ENCODE measurements around the gene PKN2.
A peak's percentile ranks its signal among the peaks of the same experiment; 100 is the strongest.

PKN2 gene

DNA sequence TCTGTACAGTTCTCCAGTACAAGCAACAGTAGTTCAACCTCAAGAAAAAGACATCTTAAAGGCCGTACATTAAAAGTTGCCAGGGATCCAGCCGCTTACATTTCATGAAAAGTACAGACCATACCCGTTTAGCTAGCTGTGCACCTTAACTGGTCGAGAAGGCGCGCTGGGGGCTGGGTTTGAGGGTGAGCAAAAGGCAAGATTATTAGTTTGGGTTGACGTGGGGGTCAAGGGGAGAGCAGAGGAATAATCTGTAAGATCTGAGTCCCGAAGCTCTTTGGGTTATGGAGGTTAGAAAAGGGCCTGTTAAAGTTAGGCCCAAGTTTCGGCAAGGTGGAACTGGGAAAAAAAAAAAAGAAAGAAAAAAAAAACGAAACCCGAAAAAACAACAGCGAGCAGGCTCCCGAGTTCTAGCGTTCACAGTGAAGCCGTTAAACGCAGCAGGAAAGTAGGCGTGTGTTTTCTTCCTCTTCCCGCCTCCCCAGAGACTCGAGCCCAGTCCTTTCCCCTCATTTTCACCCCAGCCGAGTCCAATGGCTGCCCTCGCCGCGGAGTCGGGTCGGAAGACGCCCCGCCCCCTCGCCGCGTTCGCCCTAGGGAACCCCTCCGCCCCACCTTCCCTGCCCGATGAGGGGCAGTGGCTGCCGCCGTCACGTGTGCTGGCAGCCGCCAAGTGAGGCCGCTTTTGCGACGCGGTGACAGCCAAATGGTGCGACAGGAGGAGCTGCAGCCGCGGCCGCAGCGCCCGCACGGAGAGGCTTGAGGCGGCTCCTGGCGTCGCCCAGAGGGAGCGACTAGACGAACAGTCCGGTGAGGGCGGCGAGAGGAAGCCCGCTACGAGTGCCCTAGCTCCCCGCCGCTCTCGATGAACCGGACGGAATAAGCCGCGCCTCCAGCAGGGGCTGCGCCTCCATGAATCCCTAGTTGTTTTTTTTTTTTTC is at the start of gene PKN2:
Gene PKN2 (plus strand): TSS at position 733 of the 941 bp plus-strand sequence. CDS start 308 bp downstream, outside the sequence.
- DNase-seq (ENCODE audit: low read depth) = peak; percentile 96

DNA sequence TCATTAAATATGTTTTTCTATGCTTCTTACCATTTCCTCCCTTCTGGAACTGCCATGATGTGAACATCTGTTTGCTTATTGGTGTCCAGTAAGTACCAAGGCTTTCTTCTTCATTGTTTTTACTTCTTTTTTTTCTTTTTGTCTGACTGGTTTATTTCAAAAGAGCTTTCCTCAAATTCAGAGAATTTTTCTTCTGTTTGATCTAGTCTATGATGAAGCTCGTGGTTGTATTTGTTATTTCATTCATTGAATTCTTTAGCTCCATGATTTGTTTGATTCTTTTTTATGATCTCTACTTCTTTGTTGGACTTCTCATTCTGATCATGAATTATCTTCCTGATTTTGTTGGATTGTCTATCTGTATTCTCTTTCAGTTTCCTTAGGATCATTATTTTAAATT is 49.5 kb upstream of the PKN2 start:
- no peak for DNase-seq (ENCODE audit: low read depth)

DNA sequence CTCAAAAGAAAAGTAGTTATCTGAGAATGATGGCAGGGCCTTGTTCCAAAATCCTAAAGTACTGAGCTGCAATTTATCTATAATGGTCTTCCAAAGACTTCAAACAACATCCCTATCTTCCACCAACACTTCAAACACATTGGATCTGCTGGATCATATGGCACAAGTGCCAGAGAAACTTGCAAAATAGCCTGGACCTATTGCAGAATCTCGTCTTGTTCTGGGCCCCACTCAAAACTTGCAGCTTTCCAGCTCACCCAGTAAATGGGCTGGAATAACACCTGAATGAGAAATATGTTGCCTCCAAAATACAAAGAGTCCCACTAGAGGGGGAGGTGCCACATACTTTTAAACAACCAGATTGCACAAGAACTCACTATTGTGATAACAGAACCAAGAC is 44.0 kb upstream of the PKN2 start:
- DNase-seq (ENCODE audit: low read depth) = no peak

DNA sequence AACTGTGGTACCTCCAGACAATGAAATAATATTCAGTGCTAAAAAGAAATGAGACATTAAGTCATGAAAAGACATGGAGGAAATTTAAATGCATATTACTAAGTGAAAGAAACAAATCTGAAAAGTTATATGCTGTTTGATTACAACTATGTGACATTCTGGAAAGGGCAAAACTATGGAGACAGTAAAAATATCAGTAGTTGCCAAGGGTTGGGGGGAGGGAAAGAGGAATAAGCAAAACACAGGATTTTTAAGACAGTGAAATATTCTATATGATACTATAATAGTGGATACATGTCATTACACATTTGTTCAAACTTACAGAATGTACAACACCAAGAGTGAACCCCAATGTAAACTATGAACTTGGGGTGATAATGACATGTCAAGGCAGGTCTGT is 38.2 kb upstream of the PKN2 start:
- DNase-seq (ENCODE audit: low read depth) = no peak

DNA sequence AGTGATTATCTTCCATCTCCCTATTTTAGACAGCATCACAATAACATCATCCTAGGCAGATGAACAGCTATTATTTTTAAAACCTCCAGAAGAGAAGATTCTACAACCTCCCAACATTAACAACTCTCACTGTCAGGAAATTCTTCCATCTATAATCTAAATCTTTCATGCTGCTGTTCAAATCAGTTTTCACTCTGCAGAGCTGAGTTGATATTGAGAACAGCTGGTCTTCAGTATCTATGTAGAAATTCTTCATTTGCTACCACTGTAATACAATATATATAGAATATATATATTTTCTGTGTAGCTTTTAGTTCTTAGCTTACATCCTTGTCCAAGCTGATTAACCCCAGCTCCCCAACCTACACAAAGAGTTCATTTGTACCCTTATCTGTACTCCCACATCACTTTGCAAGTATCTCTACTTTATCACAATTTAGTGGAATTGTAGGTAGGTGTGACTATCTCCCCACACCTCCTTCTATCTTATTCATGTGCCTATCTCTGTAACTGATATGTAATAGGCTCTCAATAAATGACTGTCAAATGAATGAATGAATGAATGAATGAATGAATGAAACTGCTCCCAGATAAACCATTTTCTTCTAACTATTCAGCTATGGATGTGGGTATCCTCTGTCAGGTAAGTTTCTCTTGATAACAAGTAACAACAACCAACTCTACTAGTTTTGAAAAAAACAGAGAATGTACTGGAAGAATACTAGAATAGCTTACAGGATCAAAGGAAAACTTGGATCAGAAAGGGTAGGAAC is 37.4 kb upstream of the PKN2 start:
- DNase-seq (ENCODE audit: low read depth) = no peak

DNA sequence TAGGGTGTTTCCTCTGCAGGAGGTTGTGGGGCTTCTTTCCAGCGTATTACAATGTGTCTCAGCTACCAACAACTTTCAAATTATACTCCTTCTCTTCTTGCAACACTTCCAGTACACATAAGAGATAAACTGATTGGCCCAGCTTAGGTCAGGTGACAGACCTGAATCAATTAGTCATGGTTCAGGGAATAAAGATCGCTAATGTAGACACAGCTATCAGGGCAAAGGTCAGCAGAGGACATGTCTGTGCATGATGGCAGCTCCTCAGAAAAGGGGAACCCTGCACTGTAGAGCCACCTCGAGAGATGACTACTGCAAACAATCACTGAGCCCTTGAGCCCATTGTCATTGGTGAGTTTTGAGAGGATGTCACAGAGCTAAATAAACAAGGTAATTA is 36.8 kb upstream of the PKN2 start:
- no peak for DNase-seq (ENCODE audit: low read depth)

DNA sequence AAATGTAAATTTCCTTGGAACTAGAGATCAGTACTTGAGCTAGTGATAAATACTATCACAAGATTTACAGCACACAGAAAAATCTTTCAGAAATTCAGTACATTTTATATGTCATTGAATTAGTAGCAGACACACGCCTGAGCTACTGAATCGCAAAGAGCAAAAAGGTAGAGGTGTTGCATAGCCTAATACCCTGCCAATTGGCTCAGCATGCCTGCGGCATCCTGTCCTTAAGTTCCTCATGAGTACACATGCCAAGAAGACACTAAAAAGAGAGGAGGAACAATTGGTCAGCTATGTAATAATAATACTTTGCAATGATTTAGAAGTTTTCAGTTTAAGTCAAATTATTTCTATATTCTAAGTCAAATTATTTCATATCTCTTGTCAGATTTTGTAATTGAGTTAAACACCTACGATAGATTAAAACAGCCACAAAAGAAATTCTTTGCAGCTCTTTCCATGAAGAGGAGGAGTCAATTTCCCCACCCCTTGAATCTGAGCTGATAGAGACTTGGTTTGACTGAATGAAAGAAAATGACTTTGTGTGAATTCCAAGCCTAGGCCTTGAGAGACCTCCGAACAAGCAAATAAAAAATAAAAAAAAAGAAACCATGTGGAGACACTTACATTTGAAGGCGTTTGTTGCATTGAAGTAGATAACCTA is 36.2 kb upstream of the PKN2 start:
- no peak for DNase-seq (ENCODE audit: low read depth)

DNA sequence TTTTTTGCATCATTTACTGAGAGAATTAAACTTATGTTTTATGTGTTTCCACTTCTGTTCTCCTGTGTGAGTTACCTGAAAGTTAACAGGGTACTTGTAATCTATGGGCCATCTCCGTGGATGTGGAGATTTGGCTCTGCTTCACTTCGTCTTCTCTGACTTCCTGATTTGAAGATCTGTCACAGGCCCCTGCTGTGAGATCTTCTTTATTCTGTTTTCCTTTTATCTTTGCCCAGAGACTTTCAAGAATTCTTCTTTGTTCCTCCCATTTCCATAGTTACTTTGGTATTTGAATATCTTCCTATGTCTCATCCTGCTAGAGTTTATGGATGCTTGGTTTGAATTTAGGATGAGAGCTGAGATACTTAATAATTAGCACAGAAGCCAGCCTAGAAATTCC is 35.4 kb upstream of the PKN2 start:
- DNase-seq (ENCODE audit: low read depth) = no peak

DNA sequence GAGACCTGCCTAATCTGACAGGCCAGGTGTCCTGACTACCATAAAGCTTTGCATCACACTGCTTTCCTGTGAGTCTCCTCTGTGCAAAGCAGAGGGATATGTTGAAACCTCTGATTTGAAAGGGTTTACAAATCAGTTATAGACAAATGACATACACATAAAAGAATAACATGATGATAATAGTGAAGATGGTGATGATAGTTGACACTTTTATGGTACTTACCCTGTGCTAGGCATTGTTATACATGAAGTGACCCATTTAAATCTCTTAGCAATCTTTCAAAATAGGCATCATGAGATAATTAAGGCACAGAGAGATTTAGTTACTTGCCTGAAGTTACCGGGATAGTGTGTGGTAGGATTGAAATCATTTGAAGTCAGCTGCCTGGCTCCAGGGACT is 34.1 kb upstream of the PKN2 start:
- no peak for DNase-seq (ENCODE audit: low read depth)

DNA sequence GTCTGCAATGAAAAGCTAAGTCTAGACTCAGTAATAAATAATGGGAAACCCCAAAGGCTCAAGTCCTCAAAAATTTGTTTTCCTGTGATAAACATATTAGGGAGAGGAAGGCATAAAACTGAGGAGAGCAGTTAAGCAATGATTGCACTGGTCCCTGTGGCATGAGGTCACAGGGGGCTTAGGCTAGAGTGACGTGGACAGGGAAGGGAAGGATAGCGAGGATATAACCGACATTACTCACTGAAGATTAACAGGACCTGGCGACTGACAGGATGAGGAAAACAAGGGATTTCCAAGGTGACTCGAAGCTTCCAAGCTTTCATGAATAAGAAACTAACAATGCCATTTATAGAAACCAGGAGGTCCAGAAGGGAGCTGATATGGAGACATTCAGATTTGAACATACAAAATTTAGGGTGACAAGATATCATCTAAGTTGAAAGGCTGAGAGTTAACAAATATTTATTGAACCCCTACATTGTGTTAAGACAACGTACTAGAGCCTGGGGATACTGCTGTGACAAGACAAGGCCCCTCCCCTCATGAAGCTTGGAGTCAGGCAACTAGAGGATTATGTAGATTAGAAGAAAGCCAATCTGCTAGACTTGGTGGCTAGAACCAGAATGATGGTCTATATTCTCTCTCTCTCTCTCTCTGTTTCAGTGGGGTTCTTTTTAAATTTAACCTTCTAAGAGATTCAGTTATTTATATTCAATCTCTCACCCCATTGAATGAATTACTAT is 33.2 kb upstream of the PKN2 start:
- DNase-seq (ENCODE audit: low read depth) = no peak

DNA sequence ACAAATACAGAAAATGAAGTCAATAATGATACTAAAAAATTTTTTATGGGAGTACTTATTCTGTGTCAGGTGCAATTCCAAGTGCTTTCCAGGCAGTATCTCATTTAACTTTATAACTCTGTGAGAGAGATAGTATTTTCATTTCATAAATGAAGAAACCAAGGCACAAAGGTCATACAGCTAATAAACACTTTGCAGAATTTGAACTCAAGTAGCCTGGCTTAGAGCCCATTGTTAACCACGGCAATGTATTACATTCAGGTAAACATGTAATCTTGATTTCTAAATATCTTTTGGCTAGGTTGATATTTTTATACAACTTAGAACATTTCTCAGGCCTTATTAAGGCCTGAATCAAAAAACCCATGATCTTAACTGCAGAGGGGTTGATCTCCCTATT is 28.9 kb upstream of the PKN2 start:
- no peak for DNase-seq (ENCODE audit: low read depth)

DNA sequence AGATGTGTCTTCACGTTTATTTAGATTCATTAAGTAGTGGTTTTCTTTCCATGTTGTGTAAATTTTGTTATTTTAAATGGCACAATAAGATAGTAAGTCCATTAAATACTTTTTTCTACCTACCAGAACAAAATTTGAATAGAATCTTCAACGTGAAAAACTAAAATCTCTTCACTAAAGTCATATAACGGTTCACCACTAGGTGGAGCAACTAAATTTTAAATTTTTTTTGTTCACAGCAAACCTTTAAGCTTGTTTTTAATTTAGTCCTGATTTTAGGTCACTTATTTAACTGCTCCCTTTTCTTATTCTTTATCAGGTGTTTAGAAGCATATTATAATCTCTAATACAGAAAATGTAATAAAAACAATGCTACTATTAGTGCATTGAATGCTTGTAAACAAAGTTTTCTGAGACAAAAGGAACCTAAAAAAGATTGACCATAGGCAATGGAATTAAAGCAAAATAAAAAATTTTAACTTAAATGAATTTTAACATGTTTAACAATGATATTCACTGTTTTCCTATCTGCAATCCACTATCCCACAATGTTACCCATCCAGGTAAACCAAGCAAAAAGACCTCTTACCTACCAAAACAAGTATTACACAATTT is 28.3 kb upstream of the PKN2 start:
- DNase-seq (ENCODE audit: low read depth) = no peak

DNA sequence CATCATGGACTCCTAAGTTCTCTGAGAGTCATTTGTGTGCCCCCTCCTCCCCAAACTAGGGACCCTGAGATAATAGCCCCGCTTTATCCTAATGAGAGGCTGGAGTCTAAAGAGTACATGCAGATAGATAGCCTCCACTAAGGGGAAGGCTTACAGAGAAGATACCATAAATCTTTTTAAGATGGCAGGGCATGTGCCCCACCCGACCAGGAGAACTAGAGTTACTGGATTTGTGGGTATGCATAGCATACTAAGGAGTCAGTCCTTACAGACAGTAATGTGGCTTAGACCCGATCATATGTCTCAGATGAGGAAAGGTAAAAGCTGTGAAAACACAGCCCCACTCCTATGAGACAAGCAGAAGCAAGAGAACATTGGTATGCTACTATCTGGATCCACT is 25.7 kb upstream of the PKN2 start:
- no peak for DNase-seq (ENCODE audit: low read depth)

DNA sequence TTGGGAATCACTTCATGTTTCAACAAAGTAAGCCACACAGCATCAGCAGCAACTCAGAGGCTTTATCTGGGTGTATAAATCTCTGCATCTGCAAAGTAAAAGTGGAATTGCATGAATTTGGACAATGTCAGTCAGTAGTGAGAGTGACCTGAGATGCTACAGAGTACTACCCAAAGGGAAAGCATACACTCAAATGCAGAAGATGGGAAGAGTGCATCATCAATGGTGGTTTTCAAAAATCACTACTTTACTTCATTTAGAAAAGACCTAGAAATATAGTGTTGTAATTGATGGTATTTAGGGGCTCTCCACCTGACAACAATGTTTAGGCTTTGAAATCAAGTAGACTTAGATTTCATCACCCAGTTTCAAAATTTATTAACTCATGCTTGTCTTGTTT is 24.5 kb upstream of the PKN2 start:
- DNase-seq (ENCODE audit: low read depth) = no peak

DNA sequence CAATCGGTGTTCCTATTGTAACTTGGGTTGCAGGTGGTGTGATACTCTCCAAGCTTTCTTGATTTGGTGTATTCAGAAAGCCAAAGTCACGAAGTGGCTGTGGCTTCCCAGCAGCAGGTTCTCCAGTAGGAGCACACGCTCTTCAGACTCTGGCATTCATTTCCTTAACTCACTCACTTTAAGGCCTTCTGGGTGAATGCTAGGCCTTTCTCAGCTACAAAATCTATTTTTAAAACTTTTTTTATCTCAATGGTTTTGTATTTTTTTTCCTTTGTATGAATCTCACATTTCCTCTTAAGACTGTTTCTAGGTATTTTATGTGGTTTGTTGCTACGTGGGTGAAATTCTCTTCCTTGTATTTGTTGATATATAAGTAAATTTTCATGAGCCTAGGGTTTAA is 22.9 kb upstream of the PKN2 start:
- DNase-seq (ENCODE audit: low read depth) = no peak

DNA sequence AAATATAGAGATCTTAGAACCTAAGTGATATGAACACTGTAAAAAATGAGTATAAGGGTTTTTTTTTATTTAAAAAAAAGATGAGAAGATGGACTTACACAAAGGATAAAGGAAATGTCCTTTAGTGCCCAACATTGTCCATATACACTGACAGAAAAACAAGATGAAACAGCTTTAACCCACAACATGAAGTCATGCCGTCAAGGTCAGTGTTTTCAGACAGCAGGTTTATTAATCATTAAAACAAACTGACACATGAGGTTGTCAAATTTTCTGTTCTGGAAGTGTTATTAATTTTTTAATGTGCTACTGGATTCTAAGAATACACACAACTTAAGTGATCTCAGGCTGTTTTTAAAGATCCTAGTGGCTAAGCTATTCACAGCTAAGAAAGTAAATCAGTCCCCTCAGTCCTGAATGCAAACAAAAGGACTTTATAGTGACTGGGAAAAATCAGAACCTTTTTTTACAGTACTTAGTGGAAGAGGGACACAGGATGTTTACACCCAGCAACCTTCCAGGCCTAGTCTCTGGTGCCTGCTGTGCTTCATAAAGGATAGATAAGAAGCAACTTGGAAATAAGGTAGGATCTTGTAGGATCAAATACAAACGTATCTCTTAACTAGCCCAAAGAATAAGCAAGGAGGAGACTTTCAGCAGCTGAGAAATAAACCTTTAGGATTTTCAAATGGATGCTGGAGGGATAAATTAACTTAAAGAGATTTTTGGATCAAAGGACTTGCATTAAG is 21.9 kb upstream of the PKN2 start:
- no peak for DNase-seq (ENCODE audit: low read depth)

DNA sequence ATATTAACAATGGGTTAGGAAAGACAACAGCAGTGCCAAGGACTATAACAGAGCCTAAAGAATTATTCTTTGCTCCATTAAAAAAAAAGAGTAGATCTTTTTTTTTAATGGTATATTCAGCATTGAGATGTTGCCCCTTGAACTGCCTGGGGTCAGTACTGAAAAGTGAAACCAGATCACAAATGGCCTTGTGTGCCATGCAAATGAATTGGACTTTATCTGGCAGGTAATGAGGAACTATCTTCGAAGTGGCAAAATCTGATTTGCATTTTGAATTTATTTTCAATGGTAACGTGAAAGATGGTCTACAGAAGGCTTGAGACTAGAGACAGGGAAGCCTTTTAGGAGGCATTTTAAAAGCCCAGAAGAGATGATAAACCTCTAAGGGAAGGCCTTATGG is 21.4 kb upstream of the PKN2 start:
- no peak for DNase-seq (ENCODE audit: low read depth)

DNA sequence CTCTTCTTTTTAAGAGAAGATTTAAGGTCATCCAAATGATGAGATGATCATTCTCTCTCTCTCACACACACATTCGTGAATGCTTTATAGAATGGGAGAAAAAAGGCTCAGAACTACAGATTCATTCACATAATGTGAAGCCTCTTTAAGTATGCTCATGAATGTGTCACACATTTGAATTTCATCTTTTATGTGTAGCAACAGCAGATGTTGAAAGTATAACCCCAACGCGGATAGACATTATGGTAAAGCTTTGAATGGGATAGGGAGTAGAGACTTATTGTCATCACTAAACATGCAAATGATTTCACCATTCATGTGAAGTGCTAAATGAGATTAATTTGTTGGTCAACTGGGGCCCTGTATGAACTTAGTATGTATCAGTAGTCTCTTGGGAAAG is 15.7 kb upstream of the PKN2 start:
- no peak for DNase-seq (ENCODE audit: low read depth)

DNA sequence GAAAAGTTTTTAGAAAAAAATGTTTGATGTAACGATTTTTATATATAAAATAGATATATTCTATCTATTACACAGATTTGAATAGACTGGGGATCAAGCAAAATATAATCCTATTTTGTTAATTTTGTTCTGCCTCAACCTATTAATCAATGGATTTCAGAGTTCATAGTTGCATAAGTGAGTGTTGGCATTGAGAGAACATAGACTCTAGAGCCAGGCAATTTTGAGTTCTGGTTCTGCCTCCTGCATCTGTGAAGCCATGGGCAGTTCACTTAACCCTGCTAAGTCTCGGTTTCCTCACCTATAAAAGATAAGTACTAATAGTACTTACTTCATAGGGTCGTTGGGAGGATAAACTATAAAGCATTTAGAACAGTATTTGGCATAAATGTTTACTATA is 13.6 kb upstream of the PKN2 start:
- DNase-seq (ENCODE audit: low read depth) = no peak

DNA sequence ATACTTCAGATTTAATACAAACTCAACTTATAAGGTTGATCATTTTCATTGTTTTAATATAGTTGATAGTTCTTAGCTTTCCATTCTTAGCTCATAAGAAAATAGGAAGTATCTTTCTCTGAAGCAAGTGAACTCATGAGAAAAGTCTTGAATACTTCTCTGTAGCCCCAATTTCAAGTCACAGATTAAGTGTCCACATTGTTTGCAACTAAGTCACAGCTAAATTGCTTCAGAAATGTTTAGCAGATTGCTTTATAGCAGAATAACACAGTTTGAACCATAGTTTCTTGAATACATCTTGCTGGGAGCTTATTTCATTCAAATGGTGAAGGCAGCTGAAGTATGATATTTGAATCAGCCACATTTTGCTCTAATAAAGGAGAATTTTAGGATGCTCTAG is 10.6 kb upstream of the PKN2 start:
- DNase-seq (ENCODE audit: low read depth) = no peak

DNA sequence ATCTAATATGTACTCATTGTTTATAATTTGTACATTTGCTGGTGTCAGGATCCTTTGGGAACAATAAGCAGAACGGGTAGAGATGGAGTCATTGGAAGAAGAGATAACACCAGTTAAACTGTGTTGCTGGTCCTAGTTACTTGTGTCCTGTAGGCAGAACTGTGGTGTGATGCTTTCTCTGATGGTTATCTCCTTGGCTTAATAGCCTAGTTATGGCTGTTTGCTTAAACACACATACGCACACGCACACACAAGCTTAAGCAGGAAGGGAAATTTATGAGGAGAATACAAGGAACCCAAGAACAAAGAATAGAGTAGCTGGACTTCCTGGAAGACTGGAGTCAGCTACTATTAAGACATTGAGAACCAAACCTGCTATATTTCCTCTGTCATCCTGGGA is 5.7 kb upstream of the PKN2 start:
- DNase-seq (ENCODE audit: low read depth) = no peak
